ENCODE results near the gene MAGI3. TPM values are rescaled to one million over a fixed set of nuclear protein-coding genes. Genes with fewer than 3 reads are reported as not detected.

MAGI3 gene
- total and polyA plus RNA-seq, 8 donors = 4.6 to 24.2 (median 15.6) TPM

DNA sequence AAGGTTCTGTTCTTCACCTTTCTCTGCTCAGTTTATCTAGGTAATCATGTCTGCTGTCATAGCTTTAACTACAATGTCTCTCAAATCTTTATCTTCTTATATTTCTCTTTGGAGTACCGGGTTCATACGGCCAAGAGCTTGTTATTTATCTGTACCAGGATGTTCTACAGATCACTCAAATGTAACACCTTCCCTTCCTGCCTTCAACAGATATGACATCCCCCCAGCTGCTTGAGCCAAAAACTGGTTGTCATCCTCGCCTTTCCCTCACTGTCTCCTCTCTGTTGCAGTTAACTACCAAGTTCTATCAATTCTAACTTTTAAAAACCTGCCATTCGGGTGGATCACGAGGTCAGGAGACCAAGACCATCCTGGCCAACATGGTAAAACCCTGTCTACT lies 220.1 kb downstream of the MAGI3 start:
- 95 to 97% methylated on average over 5 of the region's 5 CpGs for WGBS, 2 donors
- intact Hi-C loops (cut with DNase I) = no loop called here
- Histone ChIP-seq H3K4me1 (peaks cover 4 to 12% (median 6%) of the 10 kb centered on the region in 3 donors), H3K9me3 (no peaks in the 10 kb centered on the region), H3K4me3 (no peak overlapping the region), H3K27ac (no peak overlapping the region), H3K27me3 (no peaks in the 10 kb centered on the region), H3K36me3 (no peaks in the 10 kb centered on the region)
- DNase-seq = no peak
- no peak for FAIRE-seq
- TF ChIP-seq, protein P1, sequence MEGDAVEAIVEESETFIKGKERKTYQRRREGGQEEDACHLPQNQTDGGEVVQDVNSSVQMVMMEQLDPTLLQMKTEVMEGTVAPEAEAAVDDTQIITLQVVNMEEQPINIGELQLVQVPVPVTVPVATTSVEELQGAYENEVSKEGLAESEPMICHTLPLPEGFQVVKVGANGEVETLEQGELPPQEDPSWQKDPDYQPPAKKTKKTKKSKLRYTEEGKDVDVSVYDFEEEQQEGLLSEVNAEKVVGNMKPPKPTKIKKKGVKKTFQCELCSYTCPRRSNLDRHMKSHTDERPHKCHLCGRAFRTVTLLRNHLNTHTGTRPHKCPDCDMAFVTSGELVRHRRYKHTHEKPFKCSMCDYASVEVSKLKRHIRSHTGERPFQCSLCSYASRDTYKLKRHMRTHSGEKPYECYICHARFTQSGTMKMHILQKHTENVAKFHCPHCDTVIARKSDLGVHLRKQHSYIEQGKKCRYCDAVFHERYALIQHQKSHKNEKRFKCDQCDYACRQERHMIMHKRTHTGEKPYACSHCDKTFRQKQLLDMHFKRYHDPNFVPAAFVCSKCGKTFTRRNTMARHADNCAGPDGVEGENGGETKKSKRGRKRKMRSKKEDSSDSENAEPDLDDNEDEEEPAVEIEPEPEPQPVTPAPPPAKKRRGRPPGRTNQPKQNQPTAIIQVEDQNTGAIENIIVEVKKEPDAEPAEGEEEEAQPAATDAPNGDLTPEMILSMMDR (IDR thresholded peaks at IDR 0.05) = no peak
- no peak for ATAC-seq

DNA sequence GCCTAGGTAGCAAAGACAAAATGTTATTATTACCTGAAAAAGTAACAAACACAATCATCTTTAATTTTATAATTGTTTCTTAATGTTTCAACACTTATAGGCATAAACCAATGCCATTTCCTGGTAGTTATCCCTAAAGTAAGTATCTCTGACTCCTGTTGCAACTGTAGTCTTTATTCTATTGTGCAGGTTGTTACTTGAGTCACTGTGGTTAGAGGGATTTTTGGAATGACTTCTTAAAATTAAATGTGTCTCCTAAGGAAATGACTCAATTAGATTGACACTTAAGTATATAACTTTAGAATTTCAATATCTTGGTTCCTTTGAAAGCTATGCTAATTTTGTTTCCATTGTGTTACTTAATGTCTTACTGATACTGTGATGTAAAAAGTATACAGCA lies 225.1 kb downstream of the MAGI3 start:
- H3K27ac ChIP-seq = peak overlapping the region in 1 of 4 donors; percentile 3

DNA sequence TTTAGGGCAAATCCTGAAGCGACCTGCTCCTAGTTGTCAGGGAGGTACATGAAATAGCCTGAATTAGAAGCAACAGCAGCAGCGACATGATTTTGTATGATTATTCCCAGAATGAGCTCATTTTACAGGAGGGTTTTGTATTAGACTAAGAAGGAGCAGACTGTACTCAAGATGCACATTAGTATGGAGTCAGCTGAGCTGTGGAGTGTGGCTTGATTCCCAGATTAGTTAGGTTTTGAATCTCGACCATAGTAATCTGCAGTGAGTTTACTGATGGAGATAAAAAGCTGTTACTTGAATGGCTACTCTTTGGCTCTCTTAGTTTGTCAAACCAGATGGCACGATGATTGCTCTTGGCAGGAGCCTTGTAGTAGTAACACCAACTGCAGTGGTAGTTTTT lies 225.8 kb downstream of the MAGI3 start:
- H3K27ac ChIP-seq = no peak overlapping the region
- no peak overlapping the region for H3K4me3 ChIP-seq
- H3K27me3 ChIP-seq = no peaks in the 10 kb centered on the region
- FAIRE-seq (no peak), DNase-seq (no peak), ATAC-seq (peak in 1 of 4 donors; percentile 30)
- H3K4me1 ChIP-seq = peaks cover 4 to 12% (median 6%) of the 10 kb centered on the region in 3 donors
- H3K36me3 ChIP-seq = peaks cover 0 to 6% (median 0%) of the 10 kb centered on the region in 3 donors
- WGBS, 2 donors = 70 to 71% methylated on average over 4 of the region's 4 CpGs
- intact Hi-C loops (cut with DNase I) = no loop called here
- H3K9me3 ChIP-seq = no peaks in the 10 kb centered on the region
- TF ChIP-seq, protein P1 (IDR thresholded peaks at IDR 0.05) = no peak

More for the DNA sequence above, 225.1 kb downstream of the MAGI3 start:
- Histone ChIP-seq H3K4me3 (no peak overlapping the region), H3K9me3 (no peaks in the 10 kb centered on the region), H3K4me1 (peaks cover 4 to 12% (median 6%) of the 10 kb centered on the region in 3 donors), H3K36me3 (no peaks in the 10 kb centered on the region), H3K27me3 (no peaks in the 10 kb centered on the region)
- DNase-seq = no peak
- intact Hi-C loops (cut with DNase I) = no loop called here
- FAIRE-seq = no peak
- no peak for ATAC-seq
- TF ChIP-seq, protein P1 (IDR thresholded peaks at IDR 0.05) = no peak

DNA sequence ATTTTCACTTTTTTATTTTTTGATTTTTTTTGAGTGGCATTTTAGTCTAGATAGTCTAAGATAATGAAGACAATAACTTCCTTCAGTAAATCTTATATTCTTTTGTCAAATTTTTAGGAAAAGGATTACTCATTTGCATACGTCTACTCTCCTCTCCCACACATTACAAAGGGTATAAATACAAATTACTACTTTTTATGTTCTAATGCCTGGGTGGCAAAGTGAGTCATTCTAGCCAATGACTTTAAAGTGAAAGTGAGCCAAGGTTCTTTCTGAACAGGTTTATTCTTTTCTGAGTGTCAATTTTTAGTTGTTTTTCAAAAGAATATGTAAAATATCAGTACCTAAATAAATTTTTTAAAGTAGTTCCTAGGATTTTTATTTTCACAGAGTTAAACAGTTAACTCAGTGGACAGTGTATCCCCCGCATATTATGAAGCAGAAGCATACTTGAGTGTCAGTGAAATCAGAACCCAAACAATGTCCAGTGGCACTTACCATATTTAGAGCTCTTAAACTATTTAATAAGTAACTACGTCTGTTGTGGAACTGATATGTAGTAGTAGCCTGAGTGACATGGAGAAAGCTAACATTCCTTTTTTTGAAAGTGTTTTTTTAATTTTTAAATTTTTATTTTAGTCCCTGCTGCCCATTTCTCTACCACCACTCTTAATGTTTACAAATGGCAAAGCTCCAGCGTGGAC lies 227.3 kb downstream of the MAGI3 start:
- intact Hi-C loops (cut with DNase I) = no loop called here
- DNase-seq (no peak), FAIRE-seq (peak; percentile 41), ATAC-seq (peak in 1 of 4 donors; percentile 34)
- 77 to 80% methylated on average over 4 of the region's 4 CpGs for WGBS, 2 donors
- peaks cover 4 to 12% (median 6%) of the 10 kb centered on the region in 3 donors for H3K4me1 ChIP-seq
- H3K9me3 ChIP-seq = no peaks in the 10 kb centered on the region
- H3K36me3 ChIP-seq = peaks cover 0 to 6% (median 0%) of the 10 kb centered on the region in 3 donors
- no peak overlapping the region for H3K4me3 ChIP-seq
- no peak overlapping the region for H3K27ac ChIP-seq
- TF ChIP-seq, protein P1 (IDR thresholded peaks at IDR 0.05) = no peak
- H3K27me3 ChIP-seq = no peaks in the 10 kb centered on the region

DNA sequence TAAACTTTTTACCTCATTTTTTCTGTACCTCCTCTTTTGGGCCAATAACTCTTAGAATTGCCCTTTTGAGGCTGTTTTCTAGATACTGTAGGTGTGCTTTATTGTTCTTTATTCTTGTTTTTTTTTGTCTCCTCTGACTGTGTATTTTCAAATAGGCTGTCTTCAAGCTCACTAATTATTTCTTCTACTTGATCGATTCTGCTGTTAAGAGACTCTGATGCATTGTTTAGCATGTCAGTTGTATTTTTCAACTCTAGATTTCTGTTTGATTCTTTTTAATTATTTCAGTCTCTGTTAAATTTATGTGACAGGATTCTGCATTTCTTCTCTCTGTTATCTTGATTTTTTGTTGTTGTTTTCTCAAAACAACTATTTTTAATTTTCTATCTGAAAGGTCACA lies 238.7 kb downstream of the MAGI3 start:
- Histone ChIP-seq H3K36me3 (no peaks in the 10 kb centered on the region), H3K27ac (no peak overlapping the region), H3K4me3 (no peak overlapping the region), H3K27me3 (no peaks in the 10 kb centered on the region), H3K4me1 (no peaks in the 10 kb centered on the region), H3K9me3 (no peaks in the 10 kb centered on the region)
- WGBS, 2 donors = 97 to 98% methylated on average over 1 of the region's 1 CpG
- no peak for DNase-seq
- no peak for ATAC-seq
- TF ChIP-seq, protein P1 (IDR thresholded peaks at IDR 0.05) = no peak
- intact Hi-C loops (cut with DNase I) = no loop called here
- FAIRE-seq = no peak

All from pancreas (tissue), 10 donors.